ENCODE data around the gene MOG. TPM values are rescaled to one million over a fixed set of nuclear protein-coding genes. Genes with fewer than 3 reads are reported as not detected.
"Not testable (repeated sequence)": the region's sequence is repeated elsewhere in the genome, so short reads cannot be mapped to it uniquely, and the experiment has no call there.

MOG gene
- total RNA-seq, 1 donor from 2014 or later, result not detected

- DNase-seq (ENCODE audit: low spot score) (no peak), ATAC-seq (no peak)
- intact Hi-C loops (cut with DNase I), result no loop called here
These were observed 10.3 kb downstream of the MOG start for GRCh38 chr6:29667158-29667557.

GRCh38 chr6:29671026-29671425, 14.1 kb downstream of the MOG start:
- no peak for DNase-seq (ENCODE audit: low spot score)
- intact Hi-C loops (cut with DNase I), result no loop called here
- ATAC-seq, result no peak

DNA sequence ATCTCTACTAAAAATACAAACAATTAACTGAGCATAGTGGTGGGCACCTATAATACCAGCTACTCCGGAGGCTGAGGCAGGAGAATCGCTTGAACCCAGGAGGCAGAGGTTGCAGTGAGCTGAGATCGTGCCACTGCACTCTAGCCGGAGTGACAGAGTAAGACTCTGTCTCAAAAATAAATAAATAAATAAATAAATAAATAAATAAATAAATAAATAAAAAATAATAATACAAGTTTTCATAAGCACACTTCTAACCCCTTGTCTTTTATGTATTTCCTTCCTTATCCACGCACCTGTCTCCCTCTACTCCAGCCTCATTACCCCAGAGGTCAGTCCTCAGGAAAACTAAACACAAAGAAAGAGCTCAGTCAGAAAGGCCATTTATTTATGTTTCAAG, 15.2 kb downstream of the MOG start:
- ATAC-seq; intact Hi-C loops (cut with DNase I); DNase-seq (ENCODE audit: low spot score): not testable (repeated sequence)

GRCh38 chr6:29673161-29673560, 16.3 kb downstream of the MOG start:
- ATAC-seq (no peak), DNase-seq (ENCODE audit: low spot score) (no peak)
- intact Hi-C loops (cut with DNase I), result no loop called here

- no peak for DNase-seq (ENCODE audit: low spot score)
- ATAC-seq, result no peak
- intact Hi-C loops (cut with DNase I), result no loop called here
These were observed 17.1 kb downstream of the MOG start for GRCh38 chr6:29674008-29674407.

DNA sequence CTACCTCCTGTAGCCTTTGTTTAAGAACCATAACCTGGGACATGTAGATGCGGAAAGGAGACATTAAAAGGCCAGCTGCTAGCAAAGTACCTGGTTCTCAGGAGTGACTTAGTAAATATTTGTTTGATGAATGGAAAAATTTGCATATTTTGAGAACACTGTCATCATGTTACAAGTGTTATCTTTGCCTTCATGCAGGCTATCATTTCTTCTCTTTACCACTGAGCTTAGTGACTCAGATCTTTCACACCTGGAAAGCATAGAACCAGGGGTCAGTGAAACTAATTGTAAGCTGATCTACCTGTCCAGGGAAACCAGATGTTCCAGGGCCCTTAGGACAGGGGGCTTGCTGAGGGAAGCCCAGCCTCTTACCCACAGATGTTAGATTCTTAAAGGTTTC, 18.7 kb downstream of the MOG start:
- intact Hi-C loops (cut with DNase I), result no loop called here
- DNase-seq (ENCODE audit: low spot score) (no peak), ATAC-seq (no peak)

GRCh38 chr6:29676981-29677601, 20.2 kb downstream of the MOG start:
- intact Hi-C loops (cut with DNase I), result no loop called here
- ATAC-seq (no peak), DNase-seq (ENCODE audit: low spot score) (no peak)

- ATAC-seq, result no peak
These were observed 21.2 kb downstream of the MOG start for GRCh38 chr6:29678114-29678513.

DNA sequence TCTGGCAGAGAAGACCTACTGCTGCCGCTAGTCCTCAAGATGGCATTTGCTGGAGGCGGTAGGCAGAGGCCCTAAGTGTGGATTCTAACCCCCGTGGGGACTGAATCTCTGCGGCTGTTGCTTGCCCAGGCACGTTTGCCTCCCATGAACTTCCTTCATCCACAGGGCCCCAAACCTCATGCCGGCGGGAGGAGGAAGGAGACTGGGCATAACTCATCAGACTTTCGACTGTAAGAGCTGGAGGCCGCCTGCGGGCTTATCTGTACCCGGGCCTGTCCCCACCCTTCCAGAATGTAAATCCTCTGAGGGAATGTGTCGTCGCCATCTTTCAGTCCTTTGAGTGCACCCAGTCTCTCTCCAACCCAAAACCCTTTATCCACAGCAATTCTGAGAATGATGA, 23.1 kb downstream of the MOG start:
- intact Hi-C loops (cut with DNase I), result no loop called here
- ATAC-seq (no peak), DNase-seq (ENCODE audit: low spot score) (no peak)

More at GRCh38 chr6:29678114-29678513, 21.2 kb downstream of the MOG start:
- intact Hi-C loops (cut with DNase I), result no loop called here
- no peak for DNase-seq (ENCODE audit: low spot score)

- ATAC-seq, result no peak
- DNase-seq (ENCODE audit: low spot score), result no peak
- intact Hi-C loops (cut with DNase I), result no loop called here
These were observed 23.5 kb downstream of the MOG start for GRCh38 chr6:29680416-29680815.

- intact Hi-C loops (cut with DNase I), result no loop called here
- DNase-seq (ENCODE audit: low spot score) (no peak), ATAC-seq (no peak)
These were observed 24.0 kb downstream of the MOG start, which contains the start of gene ZFP57 for GRCh38 chr6:29680904-29681303. Gene ZFP57 (minus strand): TSS chr6:29681152. CDS start chr6:29677003, 4,149 bp downstream.

- ATAC-seq (no peak), DNase-seq (ENCODE audit: low spot score) (no peak)
- intact Hi-C loops (cut with DNase I), result no loop called here
These were observed 24.9 kb downstream of the MOG start for GRCh38 chr6:29681811-29682210.

DNA sequence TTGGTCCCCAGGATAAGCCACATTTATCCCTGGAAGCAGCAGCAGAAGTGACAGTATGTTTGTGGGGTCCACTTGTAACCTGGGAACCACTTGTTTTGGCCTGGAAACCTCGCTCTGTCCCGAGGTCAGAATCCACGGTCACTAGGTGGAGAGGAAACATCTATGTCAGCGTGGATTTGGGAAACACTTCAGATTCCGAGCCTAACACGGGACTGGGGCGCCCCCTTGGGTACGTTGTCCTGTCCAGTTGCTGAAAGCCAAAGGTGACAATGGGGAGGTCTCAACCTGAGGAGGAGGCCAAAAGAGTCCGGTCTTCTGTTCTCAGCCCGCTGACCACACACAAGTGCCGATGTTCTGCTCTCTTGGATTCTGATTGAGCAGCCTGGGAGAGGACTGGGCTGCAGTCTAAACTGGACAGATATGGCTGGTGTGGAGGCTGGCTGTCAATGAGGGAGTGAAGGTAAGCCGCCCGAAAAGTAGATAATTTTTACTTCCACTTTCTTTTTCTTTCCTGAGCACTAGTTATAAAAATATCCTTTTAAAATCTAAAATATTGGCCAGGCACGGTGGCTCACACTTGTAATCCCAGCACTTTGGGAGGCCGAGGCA, 28.9 kb downstream of the MOG start:
- no peak for ATAC-seq
- DNase-seq (ENCODE audit: low spot score), result no peak
- intact Hi-C loops (cut with DNase I), result no loop called here

DNA sequence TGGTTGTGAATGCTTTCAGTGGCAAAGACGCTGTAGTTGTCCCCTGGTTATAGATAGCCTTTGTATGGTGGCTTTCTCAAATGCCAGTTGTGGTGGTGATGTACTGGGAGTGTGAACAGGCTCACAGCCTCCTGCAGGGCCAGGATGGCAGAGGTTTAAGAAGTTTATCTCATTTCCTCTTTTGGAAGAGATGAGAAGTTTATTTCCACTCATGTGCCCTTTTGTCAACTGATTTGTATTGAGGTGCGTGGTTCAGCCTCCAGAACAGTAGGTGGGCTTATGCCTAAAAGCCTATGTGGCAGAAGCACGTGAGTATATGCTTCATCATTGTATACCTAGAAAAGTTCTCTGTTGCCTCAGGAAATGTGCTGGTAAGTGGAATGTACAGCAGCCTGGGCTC, 37.7 kb downstream of the MOG start:
- no peak for DNase-seq (ENCODE audit: low spot score)
- no peak for ATAC-seq
- intact Hi-C loops (cut with DNase I), result no loop called here

DNA sequence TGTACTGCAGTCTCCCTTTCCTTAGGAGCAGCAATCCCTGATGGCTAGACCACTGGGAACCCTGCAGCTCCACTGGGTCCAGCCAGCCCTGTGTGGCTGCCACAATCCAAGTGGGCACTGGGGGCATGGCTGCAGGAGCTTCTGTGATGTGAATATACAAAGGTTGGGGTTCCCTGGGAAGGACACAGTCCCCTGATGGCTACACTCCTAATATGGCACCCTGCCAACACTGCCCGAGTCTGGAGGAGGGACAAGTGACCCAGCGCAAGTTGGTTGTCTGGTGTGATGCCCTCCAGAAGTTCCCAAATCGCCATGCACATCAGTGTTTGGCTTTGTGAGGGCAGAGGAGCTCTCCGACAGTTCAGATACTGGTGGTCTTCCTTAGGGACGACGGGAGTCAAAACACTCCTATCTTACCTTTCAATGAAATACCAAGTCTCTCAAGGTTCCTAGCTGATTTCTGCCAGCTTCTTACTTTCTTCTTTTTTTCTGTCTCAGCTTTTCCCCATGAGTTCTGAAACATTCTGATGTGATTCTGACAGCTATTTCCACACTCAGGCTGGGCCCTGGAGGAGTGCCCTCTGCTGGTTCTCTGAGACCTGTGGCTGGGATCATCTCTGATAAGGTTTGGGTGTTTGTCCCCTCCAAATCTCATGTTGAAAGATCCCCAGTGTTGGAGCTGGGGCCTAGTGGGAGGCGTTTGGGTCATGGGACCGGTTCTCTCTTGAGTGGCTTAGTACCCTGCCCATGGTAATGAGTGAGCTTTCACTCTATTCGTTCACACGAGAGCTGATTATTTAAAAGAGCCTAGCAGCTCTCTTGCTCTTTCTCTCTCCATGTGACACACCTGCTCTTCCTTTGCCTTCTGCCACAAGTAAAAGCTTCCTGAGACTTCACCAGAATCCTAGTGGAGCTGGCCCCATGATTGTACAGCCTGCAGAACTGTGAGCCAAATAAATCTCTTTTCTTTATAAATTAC, 39.5 kb downstream of the MOG start:
- no peak for ATAC-seq
- intact Hi-C loops (cut with DNase I), result no loop called here
- DNase-seq (ENCODE audit: low spot score), result no peak

GRCh38 chr6:29702519-29703103, 45.7 kb downstream of the MOG start:
- ATAC-seq, result peak; percentile 42
- intact Hi-C loops (cut with DNase I), result no loop called here
- DNase-seq (ENCODE audit: low spot score), result no peak

DNA sequence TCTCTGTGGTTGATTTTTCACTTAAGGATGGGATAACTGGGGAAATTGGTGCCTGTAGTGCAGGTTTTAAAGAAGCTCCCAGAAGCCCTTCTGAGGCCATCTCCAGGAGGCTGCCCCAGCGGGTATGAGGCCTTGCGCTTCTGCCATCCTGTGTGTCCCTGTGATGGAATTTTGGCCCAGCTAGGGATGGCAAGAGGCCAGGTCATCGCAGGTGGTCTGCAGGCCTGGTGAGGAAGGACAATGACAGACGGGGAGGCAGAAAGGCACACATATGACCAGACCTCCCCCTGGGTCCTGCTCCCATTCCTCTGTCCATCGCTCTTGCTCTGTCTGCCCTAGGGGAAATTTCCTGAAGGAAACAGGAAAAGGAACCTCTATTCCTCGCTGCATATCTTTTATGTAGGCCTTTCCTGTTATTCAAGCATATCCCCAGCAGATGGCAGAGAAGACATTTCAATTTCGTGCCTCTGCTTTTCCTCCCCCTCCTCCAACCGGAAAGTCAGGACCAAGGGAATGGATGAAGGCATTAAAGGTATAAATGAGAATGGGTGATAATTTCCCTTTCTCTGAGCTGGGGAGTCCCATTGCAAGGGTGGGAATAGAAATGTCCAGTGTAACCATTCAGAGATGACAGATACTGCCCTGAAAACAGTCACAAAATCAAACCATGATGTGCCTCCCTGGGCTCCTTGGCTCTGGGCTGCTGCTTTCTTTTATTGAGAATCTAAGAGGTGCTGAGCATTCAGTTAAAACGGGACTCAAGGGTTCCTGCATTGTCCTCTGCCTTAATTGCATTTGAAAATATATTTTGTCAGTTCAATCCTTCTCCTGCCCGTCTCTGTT, 48.7 kb downstream of the MOG start:
- intact Hi-C loops (cut with DNase I), result no loop called here
- DNase-seq (ENCODE audit: low spot score) (no peak), ATAC-seq (peak; percentile 66)

DNA sequence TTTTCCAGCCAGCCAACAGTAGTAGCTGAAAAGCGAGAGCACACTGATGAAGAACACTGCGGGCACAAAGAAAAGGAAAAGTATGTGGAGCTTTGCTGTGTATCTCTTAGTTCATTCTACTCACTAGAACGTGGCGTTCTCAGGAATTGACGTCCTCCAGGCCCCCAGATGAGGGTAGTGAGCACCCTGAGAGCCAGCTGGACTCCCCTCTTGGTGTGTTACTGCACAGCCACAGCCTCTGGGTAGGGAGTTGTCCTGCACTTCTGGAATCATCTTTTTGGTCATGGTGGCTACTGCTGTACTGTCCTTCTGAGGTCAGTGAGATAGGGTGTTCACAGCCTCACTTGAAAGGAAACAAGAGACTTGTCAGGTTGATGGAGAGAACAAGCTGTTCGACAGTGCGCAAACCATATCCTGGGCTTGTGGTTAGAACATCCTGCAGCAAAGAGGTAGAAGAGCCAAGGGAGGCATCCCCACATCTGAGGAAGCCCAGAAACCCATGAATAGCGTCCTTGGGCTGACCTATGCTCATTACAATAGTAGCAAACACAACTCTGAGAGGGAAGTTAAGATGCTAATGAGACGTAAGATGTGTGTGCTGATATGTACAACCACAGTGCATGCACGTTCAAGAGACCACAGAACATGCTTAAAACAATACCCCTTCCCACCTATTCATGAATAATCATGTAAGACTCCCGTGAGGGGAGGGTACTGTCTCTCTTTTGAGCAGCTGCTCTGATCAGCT, 51.7 kb downstream of the MOG start:
- ATAC-seq (peak; percentile 26), DNase-seq (ENCODE audit: low spot score) (no peak)
- intact Hi-C loops (cut with DNase I), result no loop called here

Measured in sciatic nerve (tissue), 2 donors.